ENCODE results near the gene RPS25.

DNA sequence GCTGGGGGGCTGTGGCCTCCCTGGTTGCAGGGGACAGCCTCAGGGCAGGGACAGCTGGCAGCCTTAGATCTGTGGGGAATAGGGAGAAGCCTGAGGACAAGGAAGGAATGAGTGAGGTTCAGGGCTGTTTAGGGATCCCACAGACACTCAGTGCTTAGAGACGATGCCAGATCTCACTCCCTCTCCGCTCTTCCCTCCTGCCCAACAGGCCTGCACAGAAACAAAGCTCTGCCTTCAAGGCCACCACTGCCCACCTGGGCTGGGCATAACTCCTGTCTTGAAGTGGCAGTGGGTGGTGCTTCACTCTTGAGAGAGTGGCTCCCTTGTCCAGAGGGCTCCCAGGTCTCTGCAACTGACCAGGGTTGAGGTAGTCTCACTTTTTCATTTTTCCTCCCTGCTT, 33.3 kb downstream of the RPS25 start:
- TF ChIP-seq GATA2 (CRISPR knock-in tag; IDR thresholded peaks at IDR 0.05) (no peak), JUND (IDR thresholded peaks at IDR 0.05) (no peak), ELF1 (IDR thresholded peaks at IDR 0.05) (no peak), TAF1 (IDR thresholded peaks at IDR 0.05; ENCODE audit: borderline replicate concordance, low read depth, low read length) (no peak), TEAD4 (IDR thresholded peaks at IDR 0.05; ENCODE audit: borderline replicate concordance, insufficient read depth) (no peak), POLR2AphosphoS5 (IDR thresholded peaks at IDR 0.05; ENCODE audit: low read depth, low read length) (no peak), CHD2 (IDR thresholded peaks at IDR 0.05; ENCODE audit: low read length, partially characterized antibody) (no peak), EP300 (IDR thresholded peaks at IDR 0.05; ENCODE audit: borderline replicate concordance in 1 of 2, low read depth in 1 of 2, low read length in 1 of 2) (no peak), TCF12 (IDR thresholded peaks at IDR 0.05) (no peak), SMC3 (IDR thresholded peaks at IDR 0.05; ENCODE audit: low read depth, low read length) (no peak)
- TF ChIP-seq, protein P1, sequence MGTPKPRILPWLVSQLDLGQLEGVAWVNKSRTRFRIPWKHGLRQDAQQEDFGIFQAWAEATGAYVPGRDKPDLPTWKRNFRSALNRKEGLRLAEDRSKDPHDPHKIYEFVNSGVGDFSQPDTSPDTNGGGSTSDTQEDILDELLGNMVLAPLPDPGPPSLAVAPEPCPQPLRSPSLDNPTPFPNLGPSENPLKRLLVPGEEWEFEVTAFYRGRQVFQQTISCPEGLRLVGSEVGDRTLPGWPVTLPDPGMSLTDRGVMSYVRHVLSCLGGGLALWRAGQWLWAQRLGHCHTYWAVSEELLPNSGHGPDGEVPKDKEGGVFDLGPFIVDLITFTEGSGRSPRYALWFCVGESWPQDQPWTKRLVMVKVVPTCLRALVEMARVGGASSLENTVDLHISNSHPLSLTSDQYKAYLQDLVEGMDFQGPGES (IDR thresholded peaks at IDR 0.05; ENCODE audit: low read depth, low read length): no peak
- TF ChIP-seq, protein P2, sequence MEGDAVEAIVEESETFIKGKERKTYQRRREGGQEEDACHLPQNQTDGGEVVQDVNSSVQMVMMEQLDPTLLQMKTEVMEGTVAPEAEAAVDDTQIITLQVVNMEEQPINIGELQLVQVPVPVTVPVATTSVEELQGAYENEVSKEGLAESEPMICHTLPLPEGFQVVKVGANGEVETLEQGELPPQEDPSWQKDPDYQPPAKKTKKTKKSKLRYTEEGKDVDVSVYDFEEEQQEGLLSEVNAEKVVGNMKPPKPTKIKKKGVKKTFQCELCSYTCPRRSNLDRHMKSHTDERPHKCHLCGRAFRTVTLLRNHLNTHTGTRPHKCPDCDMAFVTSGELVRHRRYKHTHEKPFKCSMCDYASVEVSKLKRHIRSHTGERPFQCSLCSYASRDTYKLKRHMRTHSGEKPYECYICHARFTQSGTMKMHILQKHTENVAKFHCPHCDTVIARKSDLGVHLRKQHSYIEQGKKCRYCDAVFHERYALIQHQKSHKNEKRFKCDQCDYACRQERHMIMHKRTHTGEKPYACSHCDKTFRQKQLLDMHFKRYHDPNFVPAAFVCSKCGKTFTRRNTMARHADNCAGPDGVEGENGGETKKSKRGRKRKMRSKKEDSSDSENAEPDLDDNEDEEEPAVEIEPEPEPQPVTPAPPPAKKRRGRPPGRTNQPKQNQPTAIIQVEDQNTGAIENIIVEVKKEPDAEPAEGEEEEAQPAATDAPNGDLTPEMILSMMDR (IDR thresholded peaks at IDR 0.05): no peak

Data from SK-N-SH (cell line).